ENCODE data around the gene PCP4L1.
A peak's percentile ranks its signal among the peaks of the same experiment; 100 is the strongest.

PCP4L1 gene

GRCh38 chr1:161216945-161217712 lies 41.4 kb upstream of the PCP4L1 start:
- Histone ChIP-seq H3K9me3 (ENCODE audit: severe bottlenecking) (no peaks in the 10 kb centered on the region), H3K4me3 (ENCODE audit: severe bottlenecking) (no peak overlapping the region), H3K4me1 (ENCODE audit: insufficient read depth, poor library complexity, severe bottlenecking) (no peaks in the 10 kb centered on the region), H3K27ac (ENCODE audit: poor library complexity, severe bottlenecking) (no peak overlapping the region), H3K27me3 (ENCODE audit: insufficient read depth, poor library complexity, severe bottlenecking) (no peaks in the 10 kb centered on the region), H3K36me3 (ENCODE audit: low read depth) (peaks cover 25% of the 10 kb centered on the region)
- DNase-seq (ENCODE audit: low spot score) (no peak), ATAC-seq (ENCODE audit: low read depth) (peak; percentile 40; the same call in 1 of the 3 replicates)
- no peak for TF ChIP-seq CTCF (IDR thresholded peaks at IDR 0.05; ENCODE audit: poor library complexity, severe bottlenecking)

DNA sequence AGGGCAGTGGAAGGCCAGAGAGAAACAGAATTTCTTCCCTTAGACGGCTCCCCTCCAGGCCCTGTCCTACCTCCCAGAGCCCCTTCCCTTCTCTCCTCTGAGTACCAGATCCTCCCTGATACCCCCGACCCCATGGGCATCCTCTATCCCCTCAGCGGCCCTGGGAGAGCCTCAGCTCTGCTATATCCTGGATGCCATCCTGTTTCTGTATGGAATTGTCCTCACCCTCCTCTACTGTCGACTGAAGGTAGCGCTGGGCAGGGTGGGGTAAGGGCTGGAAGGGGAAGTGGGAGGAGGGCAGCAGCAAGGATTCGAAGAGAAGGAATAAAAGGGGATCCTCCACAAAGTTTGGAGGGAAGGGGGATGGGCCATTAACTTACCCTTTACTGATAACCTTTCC lies 40.7 kb upstream of the PCP4L1 start:
- peaks cover 18% of the 10 kb centered on the region for H3K36me3 ChIP-seq (ENCODE audit: low read depth)
- H3K27ac ChIP-seq (ENCODE audit: poor library complexity, severe bottlenecking) = no peak overlapping the region
- H3K27me3 ChIP-seq (ENCODE audit: insufficient read depth, poor library complexity, severe bottlenecking) = no peaks in the 10 kb centered on the region
- no peak overlapping the region for H3K4me3 ChIP-seq (ENCODE audit: severe bottlenecking)
- ATAC-seq (ENCODE audit: low read depth) (no peak), DNase-seq (ENCODE audit: low spot score) (no peak)
- no peaks in the 10 kb centered on the region for H3K4me1 ChIP-seq (ENCODE audit: insufficient read depth, poor library complexity, severe bottlenecking)
- no peaks in the 10 kb centered on the region for H3K9me3 ChIP-seq (ENCODE audit: severe bottlenecking)
- no peak for TF ChIP-seq CTCF (IDR thresholded peaks at IDR 0.05; ENCODE audit: poor library complexity, severe bottlenecking)

DNA sequence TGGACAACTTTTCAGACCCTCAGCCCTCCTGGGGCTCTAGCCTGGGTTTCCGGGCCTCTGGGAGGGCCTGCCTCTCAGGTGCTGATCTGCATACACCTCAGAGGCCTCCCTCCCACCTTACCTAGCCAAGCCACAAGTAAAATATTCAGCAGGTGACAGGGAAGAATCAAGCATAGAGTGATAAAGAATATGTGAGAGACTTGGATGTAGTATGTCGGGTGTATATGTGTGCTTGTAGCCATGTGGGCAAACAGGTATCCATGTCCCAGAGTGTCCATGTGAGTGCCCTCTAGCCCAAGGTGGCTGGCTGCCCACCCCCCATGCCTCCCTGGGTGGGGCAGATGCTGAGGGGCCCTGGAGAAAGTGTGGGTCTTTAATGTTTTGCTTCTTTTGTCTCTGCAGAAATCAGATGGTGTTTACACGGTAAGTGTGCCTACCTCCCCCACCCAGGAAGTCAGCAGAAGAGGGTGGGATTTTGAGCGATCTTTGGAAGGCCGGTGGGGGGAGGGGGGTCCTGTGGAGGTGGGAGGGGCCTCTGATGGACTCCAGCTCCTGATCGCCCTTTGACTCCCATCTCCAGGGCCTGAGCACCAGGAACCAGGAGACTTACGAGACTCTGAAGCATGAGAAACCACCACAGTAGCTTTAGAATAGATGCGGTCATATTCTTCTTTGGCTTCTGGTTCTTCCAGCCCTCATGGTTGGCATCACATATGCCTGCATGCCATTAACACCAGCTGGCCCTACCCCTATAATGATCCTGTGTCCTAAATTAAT lies 40.1 kb upstream of the PCP4L1 start:
- DNase-seq (ENCODE audit: low spot score) (no peak), ATAC-seq (ENCODE audit: low read depth) (no peak)
- Histone ChIP-seq H3K4me3 (ENCODE audit: severe bottlenecking) (no peak overlapping the region), H3K9me3 (ENCODE audit: severe bottlenecking) (no peaks in the 10 kb centered on the region), H3K36me3 (ENCODE audit: low read depth) (peaks cover 12% of the 10 kb centered on the region), H3K4me1 (ENCODE audit: insufficient read depth, poor library complexity, severe bottlenecking) (no peaks in the 10 kb centered on the region), H3K27me3 (ENCODE audit: insufficient read depth, poor library complexity, severe bottlenecking) (no peaks in the 10 kb centered on the region), H3K27ac (ENCODE audit: poor library complexity, severe bottlenecking) (no peak overlapping the region)
- no peak for TF ChIP-seq CTCF (IDR thresholded peaks at IDR 0.05; ENCODE audit: poor library complexity, severe bottlenecking)

DNA sequence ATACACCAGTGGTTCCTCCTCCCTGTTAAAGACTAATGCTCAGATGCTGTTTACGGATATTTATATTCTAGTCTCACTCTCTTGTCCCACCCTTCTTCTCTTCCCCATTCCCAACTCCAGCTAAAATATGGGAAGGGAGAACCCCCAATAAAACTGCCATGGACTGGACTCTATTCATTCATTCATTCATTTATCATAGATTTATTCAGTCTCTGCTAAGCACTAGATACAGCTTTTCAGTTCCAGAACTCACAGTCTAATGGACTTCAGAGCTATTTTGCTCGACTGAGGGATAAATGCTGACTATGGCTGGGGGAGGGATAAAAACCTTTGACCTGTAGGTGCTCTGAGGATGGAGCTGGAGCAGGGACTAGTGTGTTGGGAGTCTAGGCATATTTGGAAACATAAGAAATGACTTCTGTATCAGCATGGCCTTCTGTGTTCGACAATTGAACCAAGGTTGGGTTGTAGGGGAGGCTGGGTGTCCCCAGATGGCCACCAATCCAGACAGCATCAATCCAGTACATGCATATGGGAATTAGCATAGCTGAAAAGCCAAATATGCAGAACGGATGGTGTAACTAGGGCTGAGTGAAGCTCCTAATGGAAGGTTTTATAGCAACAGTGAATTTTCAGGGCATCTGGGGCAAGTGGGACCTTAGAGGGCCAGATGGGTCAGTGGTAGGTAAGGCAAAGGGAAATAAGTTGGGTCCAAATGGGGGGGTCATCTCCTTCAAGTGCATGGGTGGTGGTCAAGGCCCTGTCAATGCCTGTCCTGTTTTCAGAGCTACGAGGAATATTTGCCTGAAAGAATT lies 39.3 kb upstream of the PCP4L1 start:
- H3K36me3 ChIP-seq (ENCODE audit: low read depth) = peaks cover 4% of the 10 kb centered on the region; the same call in 1 of the 2 replicates
- H3K9me3 ChIP-seq (ENCODE audit: severe bottlenecking) = no peaks in the 10 kb centered on the region
- H3K4me1 ChIP-seq (ENCODE audit: insufficient read depth, poor library complexity, severe bottlenecking) = no peaks in the 10 kb centered on the region
- TF ChIP-seq CTCF (IDR thresholded peaks at IDR 0.05; ENCODE audit: poor library complexity, severe bottlenecking) = no peak
- H3K27me3 ChIP-seq (ENCODE audit: insufficient read depth, poor library complexity, severe bottlenecking) = no peaks in the 10 kb centered on the region
- DNase-seq (ENCODE audit: low spot score) (no peak), ATAC-seq (ENCODE audit: low read depth) (no peak)
- H3K27ac ChIP-seq (ENCODE audit: poor library complexity, severe bottlenecking) = no peak overlapping the region
- H3K4me3 ChIP-seq (ENCODE audit: severe bottlenecking) = no peak overlapping the region

All from RWPE2 (cell line).